GM12865 (cell line): ENCODE data around the gene MYOF.

Experiments
- DNase-seq: peaks from one replicate; pipeline ENCODE4 v3.0.0; 2010; ENCODE audit warnings: low read depth
- H3K4me3 ChIP-seq: 2 replicates; pipeline ENCODE4 v1.5.1; 2011; ENCODE audit warnings: mild to moderate bottlenecking, low read depth, low read length, control low read depth
- TF ChIP-seq, protein P1 (sequence below): IDR thresholded peaks from 2 replicates; pipeline ENCODE4 v1.5.1; 2011; ENCODE audit warnings: low read length, control low read depth, low read depth, inconsistent platforms; ENCODE audit not compliant: insufficient read depth; ENCODE audit errors: missing control alignments

Gene MYOF

GRCh38 chr10:93383562-93383981 lies 98.6 kb downstream of the MYOF start:
- no peak overlapping the region for H3K4me3 ChIP-seq
- no peak for DNase-seq
- TF ChIP-seq, protein P1, sequence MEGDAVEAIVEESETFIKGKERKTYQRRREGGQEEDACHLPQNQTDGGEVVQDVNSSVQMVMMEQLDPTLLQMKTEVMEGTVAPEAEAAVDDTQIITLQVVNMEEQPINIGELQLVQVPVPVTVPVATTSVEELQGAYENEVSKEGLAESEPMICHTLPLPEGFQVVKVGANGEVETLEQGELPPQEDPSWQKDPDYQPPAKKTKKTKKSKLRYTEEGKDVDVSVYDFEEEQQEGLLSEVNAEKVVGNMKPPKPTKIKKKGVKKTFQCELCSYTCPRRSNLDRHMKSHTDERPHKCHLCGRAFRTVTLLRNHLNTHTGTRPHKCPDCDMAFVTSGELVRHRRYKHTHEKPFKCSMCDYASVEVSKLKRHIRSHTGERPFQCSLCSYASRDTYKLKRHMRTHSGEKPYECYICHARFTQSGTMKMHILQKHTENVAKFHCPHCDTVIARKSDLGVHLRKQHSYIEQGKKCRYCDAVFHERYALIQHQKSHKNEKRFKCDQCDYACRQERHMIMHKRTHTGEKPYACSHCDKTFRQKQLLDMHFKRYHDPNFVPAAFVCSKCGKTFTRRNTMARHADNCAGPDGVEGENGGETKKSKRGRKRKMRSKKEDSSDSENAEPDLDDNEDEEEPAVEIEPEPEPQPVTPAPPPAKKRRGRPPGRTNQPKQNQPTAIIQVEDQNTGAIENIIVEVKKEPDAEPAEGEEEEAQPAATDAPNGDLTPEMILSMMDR, result no peak

GRCh38 chr10:93379731-93380575 lies 102.2 kb downstream of the MYOF start:
- peak; percentile 72 for DNase-seq
- H3K4me3 ChIP-seq, result no peak overlapping the region
- TF ChIP-seq, protein P1, result no peak

DNA sequence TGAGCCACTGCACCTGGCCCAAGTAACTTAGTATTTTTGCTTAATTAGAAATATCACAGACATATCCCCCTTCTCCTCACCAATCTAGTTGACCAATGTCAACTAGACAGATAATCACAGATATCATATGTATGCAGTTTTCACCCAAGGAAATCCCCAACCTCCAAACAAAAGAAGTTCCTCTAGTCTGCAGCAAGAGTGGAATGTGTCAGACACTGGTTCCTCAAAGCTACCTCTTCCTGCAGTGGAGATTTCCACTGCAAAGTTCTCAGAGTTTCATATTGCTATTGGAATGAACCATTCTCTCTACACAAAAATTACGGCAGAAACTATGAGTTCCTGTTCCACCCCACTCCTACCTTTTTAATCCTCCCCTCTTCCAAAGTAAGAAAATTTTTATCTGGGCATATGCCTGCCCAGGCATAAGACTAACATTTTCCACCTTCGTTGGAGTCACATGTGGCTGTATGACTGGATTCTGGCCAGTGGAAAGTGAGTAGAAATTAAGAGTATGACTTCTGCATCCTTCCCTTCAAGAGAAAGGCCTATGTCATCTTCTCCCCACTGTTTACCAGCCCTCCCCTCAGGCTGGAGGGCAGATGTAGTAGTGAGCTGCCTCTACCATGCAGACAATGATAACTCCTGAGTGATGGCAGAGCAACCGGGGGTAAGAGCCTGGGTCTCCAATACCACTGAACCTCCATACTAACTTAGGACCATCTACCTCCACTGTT lies 103.0 kb downstream of the MYOF start:
- TF ChIP-seq, protein P1, result no peak
- no peak for DNase-seq
- no peak overlapping the region for H3K4me3 ChIP-seq

- DNase-seq, result no peak
- TF ChIP-seq, protein P1, result no peak
- H3K4me3 ChIP-seq, result no peak overlapping the region
These were observed 104.1 kb downstream of the MYOF start for GRCh38 chr10:93378039-93378438.

DNA sequence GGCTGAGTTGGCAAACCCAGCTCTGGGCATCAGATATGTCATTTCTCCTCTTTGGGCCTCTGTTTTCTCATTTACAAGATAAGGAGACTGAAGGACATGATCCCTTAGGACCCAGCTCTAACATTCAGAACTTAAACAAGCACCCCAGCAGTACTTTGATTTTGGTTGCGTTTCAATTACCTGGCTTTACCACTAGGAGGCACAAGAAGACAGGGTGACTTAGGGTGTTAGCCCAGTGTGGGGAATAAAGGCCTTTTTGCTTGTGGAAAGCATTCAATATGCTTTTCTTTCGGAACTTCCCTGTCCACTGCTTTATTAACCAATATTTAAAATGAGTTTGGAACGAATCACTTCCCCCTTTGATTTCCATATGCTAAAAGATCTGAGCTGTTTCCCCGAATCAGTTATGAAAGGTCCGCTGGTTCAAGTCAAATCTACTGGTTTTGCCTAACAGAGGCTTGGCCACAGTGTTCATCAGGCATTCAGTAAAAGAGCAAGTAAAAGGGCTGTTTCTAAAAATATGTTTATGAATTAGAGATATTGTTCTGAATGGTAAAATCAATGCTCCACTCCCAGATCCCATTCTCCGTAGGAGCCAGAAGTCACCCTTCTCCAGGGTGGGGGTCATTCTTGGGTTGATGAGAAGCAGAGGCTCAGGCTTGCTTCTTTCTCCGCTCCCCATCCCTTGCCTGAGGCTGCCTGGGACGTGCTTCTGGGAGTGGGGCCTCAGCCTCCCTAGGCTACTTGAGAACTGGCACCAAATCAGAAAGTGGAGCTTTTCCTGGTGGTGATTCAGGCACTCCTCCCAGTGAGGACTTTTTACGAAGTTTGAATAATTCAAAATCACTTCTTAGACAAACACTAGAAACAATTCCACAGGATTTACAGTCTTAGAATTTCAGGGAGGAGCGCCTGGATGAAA lies 105.5 kb downstream of the MYOF start:
- TF ChIP-seq, protein P1, result peak; percentile 89
- H3K4me3 ChIP-seq, result no peak overlapping the region
- peak; percentile 79 for DNase-seq

GRCh38 chr10:93370961-93371360 lies 111.2 kb downstream of the MYOF start:
- no peak for DNase-seq
- H3K4me3 ChIP-seq, result no peak overlapping the region
- TF ChIP-seq, protein P1, result no peak
